ENCODE results near the gene IL25. TPM values are rescaled to one million over a fixed set of nuclear protein-coding genes. Genes with fewer than 3 reads are reported as not detected.

Gene IL25
- total and polyA plus RNA-seq, 2 of the 8 experiments (the other 6 are each of a cell fraction or from before 2014, with no cell fraction given): not detected

DNA sequence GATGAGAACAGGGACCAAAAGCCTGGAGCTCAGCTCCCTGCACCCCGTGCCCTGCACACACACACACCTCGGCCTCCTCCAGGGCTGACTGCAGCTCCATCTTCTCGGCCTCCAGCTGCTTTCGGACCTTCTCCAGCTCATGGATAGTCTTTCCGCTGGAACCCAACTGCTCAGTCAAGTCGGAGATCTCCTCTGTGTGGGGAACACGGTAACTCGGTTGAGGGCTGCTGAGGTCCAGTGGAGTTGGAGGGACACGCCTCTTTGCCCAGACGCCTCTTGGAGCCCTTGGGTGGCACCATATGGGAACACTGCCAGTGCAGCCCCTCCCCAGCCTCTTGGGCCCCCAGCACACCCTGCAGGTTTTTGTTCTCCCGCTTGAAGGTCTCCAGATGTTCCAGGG is 44.2 kb downstream of the IL25 start:
- Histone ChIP-seq H3K4me3 (ENCODE audit: extremely low read depth in 1 of 4, insufficient read depth in 2 of 4, low read depth in 3 of 4, low read length in 4 of 4) (no peak overlapping the region), H3K9me3 (ENCODE audit: insufficient read depth in 2 of 2, low read depth in 1 of 2, low read length in 1 of 2) (no peaks in the 10 kb centered on the region), H3K14ac (ENCODE audit: insufficient read length) (no peak overlapping the region), H3K18ac (ENCODE audit: extremely low read depth, low read length) (no peak overlapping the region), H2AK5ac (ENCODE audit: low read depth, low read length) (no peak overlapping the region), H2BK20ac (ENCODE audit: low read length) (no peak overlapping the region), H3K79me2 (ENCODE audit: control insufficient read depth in 1 of 2, insufficient read depth in 2 of 2, low read length in 2 of 2) (no peaks in the 10 kb centered on the region), H3K4me1 (replicated peaks in 1 of 4; ENCODE audit: control insufficient read depth in 3 of 4, insufficient read depth in 4 of 4, low read length in 3 of 4) (no peaks in the 10 kb centered on the region; a peak in 1 of 7 replicates), H3K4me2 (ENCODE audit: insufficient read depth in 1 of 2, low read depth in 2 of 2, low read length in 2 of 2) (no peak overlapping the region), H3K9ac (replicated peaks in 1 of 4; ENCODE audit: extremely low read depth in 1 of 4, low read depth in 3 of 4, low read length in 3 of 4) (no peak overlapping the region), H3K56ac (replicated peaks; ENCODE audit: insufficient read length, low read depth, low read length) (no peak overlapping the region), H4K5ac (ENCODE audit: insufficient read length, low read depth, low read length) (no peak overlapping the region), H3K27ac (ENCODE audit: low read depth, low read length) (no peak overlapping the region), H4K8ac (ENCODE audit: extremely low read depth, insufficient read depth, low read length) (no peak overlapping the region), H3K27me3 (replicated peaks in 1 of 4; ENCODE audit: control insufficient read depth in 3 of 4, extremely low read depth in 1 of 4, insufficient read depth in 3 of 4, low read length in 3 of 4) (no peaks in the 10 kb centered on the region), H4K20me1 (replicated peaks in 1 of 2; ENCODE audit: control insufficient read depth in 1 of 2, insufficient read depth in 2 of 2, low read length in 2 of 2) (no peaks in the 10 kb centered on the region), H2AFZ (ENCODE audit: low read length) (no peak overlapping the region), H2BK120ac (replicated peaks; ENCODE audit: low read depth, low read length) (no peak overlapping the region), H3K23ac (ENCODE audit: insufficient read length) (no peak overlapping the region), H3K36me3 (ENCODE audit: control insufficient read depth in 2 of 4, insufficient read depth in 4 of 4, low read length in 3 of 4) (no peaks in the 10 kb centered on the region), H4K91ac (replicated peaks; ENCODE audit: insufficient read length, low read length) (no peak overlapping the region), H2BK12ac (ENCODE audit: low read depth, low read length) (no peak overlapping the region), H3K4ac (replicated peaks; ENCODE audit: insufficient read length, low read depth, low read length) (no peak overlapping the region), H2BK15ac (ENCODE audit: low read length) (no peak overlapping the region), H3K79me1 (ENCODE audit: low read depth, low read length) (no peaks in the 10 kb centered on the region), H2BK5ac (ENCODE audit: low read depth, low read length) (no peak overlapping the region), H3K23me2 (ENCODE audit: low read depth, low read length) (no peaks in the 10 kb centered on the region)
- CTCF ChIA-PET (ENCODE audit: partially characterized antibody): interaction anchor here (1.0 to 2.3 kb wide), 3 partner anchors 24 to 90 kb away, joined by 3 to 6 read pairs (median 5); no protein-coding TSS in a partner anchor
- no peak for DNase-seq (ENCODE audit: low read depth in 1 of 2, low spot score in 2 of 2)
- FAIRE-seq: no peak
- POLR2A ChIA-PET (ENCODE audit: partially characterized antibody): interaction anchor here (0.6 kb wide), 1 partner anchor 734 kb away, joined by 3 read pairs; no protein-coding TSS in a partner anchor
- WGBS, 2 experiments (ENCODE audit: extremely low coverage in 1 of 2, insufficient coverage in 1 of 2, insufficient read length in 1 of 2, insufficient replicate concordance in 2 of 2, low coverage in 1 of 2, low lambda C conversion rate in 2 of 2, missing lambda C conversion rate in 1 of 2): 88% methylated on average over 11 of the region's 11 CpGs; no CpG with 5 or more reads in 1 of the 2 experiments
- TF ChIP-seq ATF3 (IDR thresholded peaks at IDR 0.05; ENCODE audit: insufficient read depth, low read depth, low read length): no peak

Measured in H1 (cell line).